CD4-positive, alpha-beta T cell treated with Interleukin-17A for 1 hour (primary cell): Measurements from ENCODE around the gene ARMH3.
"Not testable (repeated sequence)": the region's sequence is repeated elsewhere in the genome, so short reads cannot be mapped to it uniquely, and the experiment has no call there.

Experiments
- DNase-seq: peaks from one replicate; pipeline ENCODE4 v3.0.0-alpha.2; 2020

The ARMH3 gene

DNA sequence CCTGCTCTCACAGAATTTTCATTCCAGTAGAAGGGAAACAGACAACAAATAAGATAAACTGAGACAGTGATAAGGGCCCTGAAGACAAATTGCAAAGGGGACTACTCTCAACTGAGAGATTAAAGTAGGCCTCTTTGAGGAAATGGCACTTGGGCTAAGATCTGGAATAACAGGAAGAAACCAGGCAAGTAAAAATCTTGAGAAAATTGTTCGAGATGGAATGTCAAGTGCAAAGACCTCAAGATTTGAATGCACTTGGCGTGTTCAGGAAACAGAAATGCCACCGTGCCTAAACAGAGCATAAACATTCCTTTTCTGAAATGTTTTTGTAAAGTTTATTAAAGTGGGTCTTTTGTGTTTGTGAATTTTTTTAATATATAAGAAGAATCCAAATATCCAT lies 10.7 kb downstream of the ARMH3 start:
- DNase-seq = no peak

DNA sequence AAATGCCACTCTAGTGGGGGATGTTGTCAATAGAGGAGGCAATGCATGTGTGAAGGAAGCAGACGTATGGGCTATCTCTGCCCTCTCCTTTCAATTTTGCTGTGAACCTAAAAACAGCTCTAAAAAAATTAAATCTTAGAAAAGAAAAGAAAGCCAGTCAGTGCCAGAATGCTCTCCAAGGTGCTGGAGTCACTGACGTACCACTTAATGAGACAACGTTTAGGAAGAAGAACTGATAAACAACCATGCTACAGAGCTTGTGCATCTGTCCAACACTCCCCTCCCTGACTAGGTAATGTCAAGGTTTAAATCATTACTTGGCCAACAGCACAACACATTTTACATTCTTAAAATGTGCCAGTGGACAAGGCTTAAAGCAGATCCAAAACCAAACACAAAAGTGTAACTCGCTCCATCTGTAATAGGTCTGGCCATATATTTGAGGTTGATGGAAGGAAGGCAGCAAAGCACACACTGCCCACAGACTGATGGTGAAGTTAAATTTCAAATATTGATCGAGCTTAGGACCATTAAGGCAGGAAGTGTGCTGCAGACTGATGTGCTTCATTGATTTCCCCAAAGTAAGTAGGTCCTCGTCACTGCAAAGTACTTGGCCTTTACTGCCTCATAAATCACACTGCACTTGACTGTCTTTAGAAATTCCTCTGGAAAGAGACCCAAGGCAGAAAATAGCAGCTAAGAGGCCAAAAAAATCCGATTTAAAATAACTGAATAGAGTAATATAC lies 15.5 kb downstream of the ARMH3 start:
- DNase-seq = no peak

- DNase-seq = no peak
Measured at GRCh38 chr10:102038410-102038809, 17.6 kb downstream of the ARMH3 start.

DNA sequence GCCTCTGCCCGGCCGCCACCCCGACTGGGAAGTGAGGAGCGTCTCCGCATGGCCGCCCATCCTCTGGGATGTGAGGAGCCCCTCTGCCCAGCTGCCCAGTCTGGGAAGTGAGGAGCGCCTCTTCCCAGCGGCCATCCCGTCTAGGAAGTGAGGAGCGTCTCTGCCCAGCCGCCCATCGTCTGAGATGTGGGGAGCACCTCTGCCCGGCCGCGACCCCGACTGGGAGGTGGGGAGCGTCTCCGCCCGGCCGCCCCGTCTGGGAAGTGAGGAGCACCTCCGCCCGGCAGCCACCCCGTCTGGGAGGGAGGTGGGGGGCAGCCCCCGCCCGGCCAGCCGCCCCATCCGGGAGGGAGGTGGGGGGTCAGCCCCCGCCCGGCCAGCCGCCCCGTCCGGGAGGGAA lies 20.2 kb downstream of the ARMH3 start:
- DNase-seq = not testable (repeated sequence)

DNA sequence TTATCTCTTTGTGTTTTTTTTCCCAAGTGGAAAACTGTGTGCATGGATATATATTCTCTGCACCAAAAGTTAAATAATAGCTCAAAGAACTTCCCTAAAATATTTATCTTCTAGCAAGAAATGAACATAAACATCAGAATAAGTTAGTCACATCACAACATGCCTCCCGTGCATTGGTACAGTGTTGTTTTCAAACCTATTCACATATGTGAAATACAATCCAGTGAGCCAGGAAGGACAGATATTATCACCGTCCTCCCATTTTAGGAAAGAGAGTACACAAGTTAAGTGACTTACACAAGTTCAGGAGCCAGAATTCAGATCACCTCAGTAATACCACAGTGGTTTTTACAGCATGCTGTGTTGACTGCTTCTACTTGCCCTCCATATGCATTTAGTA lies 22.2 kb downstream of the ARMH3 start:
- DNase-seq = no peak

GRCh38 chr10:102027261-102027660 lies 28.7 kb downstream of the ARMH3 start:
- DNase-seq = no peak

GRCh38 chr10:102024799-102025198 lies 31.2 kb downstream of the ARMH3 start:
- DNase-seq = no peak

DNA sequence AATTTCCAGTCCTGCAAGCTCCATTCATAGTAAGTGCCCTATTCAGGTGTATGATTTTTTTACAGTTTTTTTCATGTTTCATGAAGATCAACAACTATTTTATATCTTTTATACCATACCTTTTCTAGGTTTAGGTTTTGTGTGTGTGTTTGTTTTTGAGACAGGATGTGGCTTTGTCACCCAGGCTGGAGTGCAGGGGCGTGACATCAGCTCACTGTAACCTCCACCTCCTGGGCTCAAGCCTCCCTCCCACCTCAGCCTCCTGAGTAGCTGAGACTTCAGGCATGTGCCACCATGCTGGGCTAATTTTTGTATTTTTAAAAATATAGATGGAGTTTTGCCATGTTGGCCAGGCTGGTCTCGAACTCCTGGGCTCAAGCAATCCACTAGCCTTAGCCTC lies 35.0 kb downstream of the ARMH3 start:
- DNase-seq = no peak

DNA sequence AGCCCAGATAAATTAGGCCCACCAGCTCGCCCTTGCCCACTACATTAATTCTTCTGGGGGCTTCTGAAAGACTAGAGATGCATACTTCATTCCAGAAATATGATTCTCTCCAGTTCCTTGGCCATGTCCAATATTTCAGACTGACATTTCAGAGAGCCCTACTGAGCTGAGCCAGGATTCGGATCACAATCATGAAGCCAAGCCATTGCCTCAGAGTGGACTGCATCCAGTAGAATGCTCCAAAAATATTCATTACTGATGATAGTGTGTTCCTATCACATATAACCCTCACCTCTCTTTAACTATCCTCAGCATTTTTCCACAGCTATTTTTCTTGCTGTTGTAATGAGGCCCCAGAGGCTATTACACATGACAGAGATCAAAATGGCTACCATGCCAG lies 38.7 kb downstream of the ARMH3 start:
- DNase-seq = no peak

- DNase-seq = no peak
Measured at GRCh38 chr10:102016416-102016815, 39.6 kb downstream of the ARMH3 start.

DNA sequence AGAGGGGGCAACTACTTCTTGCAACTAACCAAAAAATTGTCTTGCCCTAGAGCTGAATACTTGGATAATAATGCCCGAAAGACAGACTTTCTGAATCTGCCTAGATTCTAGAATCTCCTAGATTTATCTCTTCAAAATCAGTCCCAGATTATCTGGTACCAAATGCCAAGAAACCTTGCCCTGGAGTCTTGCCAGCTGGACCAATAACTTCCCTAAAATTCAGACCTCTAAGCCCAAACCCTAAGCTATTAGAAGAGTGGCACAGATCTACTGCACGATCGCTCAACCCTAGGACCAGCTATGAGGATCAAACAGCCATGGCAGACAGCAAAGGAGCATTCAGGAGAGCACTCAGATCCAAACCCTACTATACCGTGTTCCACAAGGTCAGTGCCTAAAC lies 45.0 kb downstream of the ARMH3 start:
- no peak for DNase-seq

GRCh38 chr10:102009801-102010425 lies 46.1 kb downstream of the ARMH3 start:
- DNase-seq = peak; percentile 72

DNA sequence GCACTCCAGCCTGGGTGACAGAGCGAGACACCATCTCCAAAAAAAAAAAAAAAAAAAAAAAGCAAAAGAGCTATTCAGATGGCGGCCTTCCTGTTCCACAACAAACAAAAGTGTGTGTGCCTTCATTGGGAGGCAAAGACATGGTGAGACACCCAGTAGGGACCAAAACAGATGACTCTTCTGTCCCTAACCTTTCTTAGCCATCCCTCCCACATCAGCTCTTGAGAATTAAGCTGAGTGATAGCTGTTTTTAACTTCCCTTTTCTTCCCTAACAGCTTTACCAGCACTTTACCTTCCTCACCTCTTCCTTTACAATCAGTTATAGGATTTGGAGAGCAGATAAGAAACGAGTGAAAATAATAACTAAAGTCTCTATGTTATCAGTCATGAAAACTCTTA lies 48.2 kb downstream of the ARMH3 start:
- DNase-seq = no peak

- DNase-seq = not testable (repeated sequence)
Measured at GRCh38 chr10:102007031-102007430, 48.9 kb downstream of the ARMH3 start.

GRCh38 chr10:102004376-102004775 lies 51.6 kb downstream of the ARMH3 start:
- no peak for DNase-seq

- no peak for DNase-seq
Measured at GRCh38 chr10:102003541-102003940, 52.4 kb downstream of the ARMH3 start.

GRCh38 chr10:102001435-102002068 lies 54.4 kb downstream of the ARMH3 start:
- DNase-seq = peak; percentile 16

DNA sequence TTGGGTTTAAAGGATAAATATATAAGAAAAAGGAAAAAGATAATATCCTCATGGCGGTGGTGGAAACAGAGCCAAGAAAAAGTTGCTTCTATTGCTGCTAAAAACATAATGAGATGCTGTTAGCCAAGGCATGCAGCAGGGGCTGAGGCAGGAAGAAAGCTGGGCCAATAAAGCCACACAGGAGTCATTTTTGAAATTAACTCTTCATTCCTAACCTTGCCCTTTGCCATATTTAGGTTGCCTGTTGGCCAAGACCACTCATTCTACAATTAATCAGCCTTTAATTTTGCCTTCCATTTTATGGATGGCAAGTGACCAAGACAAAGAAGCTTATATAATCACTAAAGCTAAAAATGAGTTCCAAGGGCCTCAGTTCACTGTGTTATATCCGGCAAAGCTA lies 58.2 kb downstream of the ARMH3 start:
- DNase-seq = no peak

GRCh38 chr10:101995451-101996063 lies 60.4 kb downstream of the ARMH3 start:
- no peak for DNase-seq

GRCh38 chr10:101993651-101994200 lies 62.2 kb downstream of the ARMH3 start:
- no peak for DNase-seq

DNA sequence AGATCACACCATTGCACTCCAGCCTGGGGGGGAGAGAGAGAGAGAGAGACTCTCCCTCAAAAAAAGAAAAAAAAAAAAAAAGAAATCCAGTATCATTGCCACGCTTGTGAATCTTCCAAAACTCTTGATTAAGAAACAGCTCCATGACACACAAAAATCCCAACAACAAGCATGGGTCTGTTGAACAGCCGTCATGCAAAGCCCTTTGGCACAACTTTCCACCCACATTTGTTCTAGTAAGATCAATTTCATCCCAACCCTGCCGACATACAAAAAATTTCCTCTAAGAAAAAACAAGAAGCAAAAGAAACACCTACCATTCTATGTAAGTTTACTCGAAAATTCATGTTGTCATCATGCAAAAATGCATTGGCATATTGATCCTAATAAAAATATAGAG lies 62.8 kb downstream of the ARMH3 start:
- no peak for DNase-seq

GRCh38 chr10:101987136-101987535 lies 68.8 kb downstream of the ARMH3 start:
- DNase-seq = no peak

- DNase-seq = no peak
Measured at GRCh38 chr10:101986624-101986971, 69.4 kb downstream of the ARMH3 start.

- not testable (repeated sequence) for DNase-seq
Measured at GRCh38 chr10:101980677-101981076, 75.3 kb downstream of the ARMH3 start.
